SK-N-SH (cell line): Measurements from ENCODE around the gene TRAF7. TPM values are rescaled to one million over a fixed set of nuclear protein-coding genes. Genes with fewer than 3 reads are reported as not detected.

Experiments
- CTCF ChIA-PET: fragments of 300-600, 350-600 bp; formaldehyde crosslinking; extraction: SDS; loops from one replicate; lab custom pipeline; 2021; lab: Yijun Ruan, JAX
- POLR2A ChIA-PET: fragments of 350-600 bp; sonication (Branson Sonifier 250); formaldehyde crosslinking; extraction: SDS; loops from one replicate; lab custom pipeline; 2020; ENCODE audit warnings: antibody characterized with exemption, inconsistent platforms; lab: Yijun Ruan, JAX
- DNase-seq: peaks from one replicate; pipeline ENCODE4 v3.0.0; 2012
- H2AFZ ChIP-seq: fragments of 200-600 bp; sonication (generic); 2 replicates; pipeline ENCODE4 v1.8.1; 2016; ENCODE audit warnings: antibody characterized with exemption, mild to moderate bottlenecking, low read depth
- H3F3A ChIP-seq: fragments of 200-600 bp; sonication (generic); replicated peaks from 2 replicates; pipeline ENCODE3; 2016; ENCODE audit warnings: antibody characterized with exemption, mild to moderate bottlenecking; ENCODE audit not compliant: insufficient read depth
- H3K27ac ChIP-seq, 2 experiments: fragments of 200-500 bp in 1 of 2; fragments of 200-600 bp in 1 of 2; sonication (Bioruptor generic) in 1 of 2; sonication (generic), shearing (Covaris generic) in 1 of 2; 2 replicates each; pipeline versions ENCODE4 v1.5.1 to v1.6.1; 2014 to 2016; ENCODE audit warnings: low read depth in 2 of 2, inconsistent platforms in 1 of 2, low read length in 1 of 2, mild to moderate bottlenecking in 1 of 2, mixed read lengths in 1 of 2
- H3K27me3 ChIP-seq: fragments of 200-600 bp; sonication (generic), shearing (Covaris generic); 2 replicates; pipeline ENCODE4 v1.6.1; 2016; ENCODE audit warnings: mixed run types; ENCODE audit not compliant: insufficient read depth
- H3K36me3 ChIP-seq, 2 experiments: fragments of 200-500 bp in 1 of 2; fragments of 200-600 bp in 1 of 2; sonication (Bioruptor generic) in 1 of 2; sonication (generic) in 1 of 2; replicated peaks in 1 of 2; 2 replicates each; pipeline versions ENCODE3 to v1.5.1; 2014 to 2016; ENCODE audit warnings: low read length in 1 of 2, mild to moderate bottlenecking in 1 of 2; ENCODE audit not compliant: insufficient read depth in 2 of 2, control insufficient read depth in 1 of 2
- H3K4me1 ChIP-seq, 2 experiments: fragments of 200-500 bp in 1 of 2; fragments of 200-600 bp in 1 of 2; sonication (Bioruptor generic) in 1 of 2; sonication (generic), shearing (Covaris generic) in 1 of 2; 2 replicates each; pipeline versions ENCODE4 v1.5.1 to v1.6.1; 2014 to 2016; ENCODE audit warnings: low read depth in 1 of 2, low read length in 1 of 2, mixed run types in 1 of 2; ENCODE audit not compliant: insufficient read depth in 2 of 2, control insufficient read depth in 1 of 2
- H3K4me2 ChIP-seq: fragments of 200-600 bp; sonication (generic), shearing (Covaris generic); 2 replicates; pipeline ENCODE4 v1.6.1; 2017; ENCODE audit warnings: mixed run types
- H3K4me3 ChIP-seq, 2 experiments: fragments of 200-500 bp in 1 of 2; fragments of 200-600 bp in 1 of 2; sonication (Bioruptor generic) in 1 of 2; sonication (generic), shearing (Covaris generic) in 1 of 2; 2 replicates each; pipeline versions ENCODE4 v1.5.1 to v1.8.1; 2014 to 2016; ENCODE audit warnings: low read depth in 2 of 2, inconsistent platforms in 1 of 2, low read length in 1 of 2, mild to moderate bottlenecking in 1 of 2, mixed read lengths in 1 of 2, moderate library complexity in 1 of 2
- H3K79me2 ChIP-seq: fragments of 200-600 bp; sonication (generic); 2 replicates; pipeline ENCODE4 v1.8.1; 2017; ENCODE audit warnings: mild to moderate bottlenecking; ENCODE audit not compliant: insufficient read depth
- H3K9ac ChIP-seq: fragments of 200-600 bp; sonication (generic); 2 replicates; pipeline ENCODE4 v1.6.1; 2017; ENCODE audit warnings: mixed run types
- H3K9me2 ChIP-seq: fragments of 200-600 bp; sonication (generic); 2 replicates; pipeline ENCODE4 v1.6.1; 2017; ENCODE audit warnings: mixed run types
- H3K9me3 ChIP-seq: fragments of 200-600 bp; sonication (generic); 2 replicates; pipeline ENCODE4 v1.6.1; 2017; ENCODE audit warnings: mixed run types, mild to moderate bottlenecking, moderate library complexity
- H4K20me1 ChIP-seq: fragments of 200-600 bp; sonication (generic); 2 replicates; pipeline ENCODE4 v1.6.1; 2017; ENCODE audit warnings: mild to moderate bottlenecking, mixed run types; ENCODE audit not compliant: insufficient read depth
- CHD2 ChIP-seq: fragments of 150-350 bp; IDR thresholded peaks from 2 replicates; pipeline ENCODE4 v1.6.1; 2018; ENCODE audit warnings: low read length; ENCODE audit not compliant: partially characterized antibody
- EP300 ChIP-seq, 2 experiments: IDR thresholded peaks; 2 replicates each; pipeline versions ENCODE4 v1.4.0 to v1.6.1; 2012; ENCODE audit warnings: borderline replicate concordance in 1 of 2, low read depth in 1 of 2, low read length in 1 of 2
- GATA2 ChIP-seq: sonication (generic); formaldehyde crosslinking; IDR thresholded peaks from 2 replicates; pipeline ENCODE4 v1.5.0; 2020; ENCODE audit warnings: mild to moderate bottlenecking, missing genetic modification reagents
- MEF2A ChIP-seq: IDR thresholded peaks from 2 replicates; pipeline ENCODE4 v1.4.0; 2012; ENCODE audit warnings: low read depth, borderline replicate concordance
- MXI1 ChIP-seq: IDR thresholded peaks from 2 replicates; pipeline ENCODE4 v1.6.1; 2012; ENCODE audit warnings: mild to moderate bottlenecking, low read depth, low read length, improper control_type of control experiment
- NRF1 ChIP-seq: IDR thresholded peaks from 2 replicates; pipeline ENCODE4 v1.6.1; 2012; ENCODE audit warnings: low read depth, mild to moderate bottlenecking, low read length
- PBX3 ChIP-seq: IDR thresholded peaks from 2 replicates; pipeline ENCODE4; 2012
- RCOR1 ChIP-seq: fragments of 150-350 bp; IDR thresholded peaks from 2 replicates; pipeline ENCODE4 v1.6.1; 2017; ENCODE audit warnings: antibody characterized with exemption, low read length
- RFX5 ChIP-seq: IDR thresholded peaks from 2 replicates; pipeline ENCODE4 v1.6.1; 2012; ENCODE audit warnings: mild to moderate bottlenecking, improper control_type of control experiment, low read length
- TCF12 ChIP-seq: IDR thresholded peaks from 2 replicates; pipeline ENCODE4 v1.4.0; 2012
- TEAD4 ChIP-seq: IDR thresholded peaks from 2 replicates; pipeline ENCODE4 v1.4.0; 2012; ENCODE audit warnings: mild to moderate bottlenecking, borderline replicate concordance; ENCODE audit not compliant: insufficient read depth
- USF1 ChIP-seq: IDR thresholded peaks from 2 replicates; pipeline ENCODE4 v1.4.0; 2012; ENCODE audit warnings: low read depth, borderline replicate concordance
- USF2 ChIP-seq: fragments of 150-350 bp; IDR thresholded peaks from 2 replicates; pipeline ENCODE4 v1.6.1; 2017; ENCODE audit warnings: antibody characterized with exemption, low read length, low read depth, borderline replicate concordance
- YY1 ChIP-seq: IDR thresholded peaks from 2 replicates; pipeline ENCODE4 v1.4.0; 2012; ENCODE audit warnings: low read depth, mild to moderate bottlenecking
- WGBS: methylation state at CpG from one replicate; pipeline ENCODE4 v1.1.6; 2017; ENCODE audit warnings: low lambda C conversion rate; 5-methylcytosine and 5-hydroxymethylcytosine counted together
- polyA plus RNA-seq, 3 experiments: library from polyadenylated mRNA; depleted of rRNA; stranded (reverse); fragments of >200 nt; gene quantifications; 2 replicates each; pipeline ENCODE4 v1.2.3, GENCODE V29; 2012
- TF ChIP-seq, protein P1 (sequence below): IDR thresholded peaks from 2 replicates; pipeline ENCODE4 v1.4.0; 2012; ENCODE audit warnings: low read depth, borderline replicate concordance
- TF ChIP-seq, protein P2 (sequence below): IDR thresholded peaks from 2 replicates; pipeline ENCODE4 v1.4.0; 2012; ENCODE audit warnings: low read depth

TRAF7 gene
- polyA plus RNA-seq, 1 of the 3 experiments (the other 2 are of a cell fraction), result 73.0 TPM

DNA sequence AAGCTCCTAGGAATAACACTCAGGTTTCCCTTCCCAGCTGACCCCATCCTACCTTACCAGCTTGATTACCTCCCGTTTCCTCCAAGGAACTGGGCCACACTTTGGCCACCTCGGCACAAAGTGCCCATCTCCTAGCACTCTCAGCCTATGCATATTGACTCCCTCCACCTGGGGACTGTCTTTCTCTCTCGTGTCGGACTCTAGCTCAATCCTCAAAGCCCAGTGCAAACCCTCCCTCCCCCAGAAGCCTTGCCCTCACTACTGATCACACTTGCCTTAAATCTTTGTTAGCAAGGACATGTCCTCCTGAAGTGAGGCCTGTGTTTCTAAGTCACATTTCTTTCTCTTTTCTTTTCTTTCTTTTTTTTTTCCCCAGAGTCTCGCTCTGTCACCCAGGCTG lies 9.7 kb upstream of the TRAF7 start:
- H3K4me2 ChIP-seq, result no peak overlapping the region
- H3K9me2 ChIP-seq, result no peaks in the 10 kb centered on the region
- peaks cover 0 to under 1% of the 10 kb centered on the region in 2 experiments for H3K36me3 ChIP-seq
- no peak overlapping the region for H2AFZ ChIP-seq
- peaks cover 19 to 39% of the 10 kb centered on the region in 2 experiments; a peak in 3 of 4 replicates for H3K4me1 ChIP-seq
- no peak overlapping the region for H3K27ac ChIP-seq
- no peak overlapping the region for H3K4me3 ChIP-seq
- TF ChIP-seq MXI1 (no peak), YY1 (no peak), TEAD4 (no peak), USF2 (no peak), USF1 (no peak), RCOR1 (no peak), RFX5 (no peak), EP300 (IDR thresholded peaks at IDR 0.05; ENCODE audit: borderline replicate concordance in 1 of 2, low read depth in 1 of 2, low read length in 1 of 2) (no peak)
- TF ChIP-seq, protein P1, sequence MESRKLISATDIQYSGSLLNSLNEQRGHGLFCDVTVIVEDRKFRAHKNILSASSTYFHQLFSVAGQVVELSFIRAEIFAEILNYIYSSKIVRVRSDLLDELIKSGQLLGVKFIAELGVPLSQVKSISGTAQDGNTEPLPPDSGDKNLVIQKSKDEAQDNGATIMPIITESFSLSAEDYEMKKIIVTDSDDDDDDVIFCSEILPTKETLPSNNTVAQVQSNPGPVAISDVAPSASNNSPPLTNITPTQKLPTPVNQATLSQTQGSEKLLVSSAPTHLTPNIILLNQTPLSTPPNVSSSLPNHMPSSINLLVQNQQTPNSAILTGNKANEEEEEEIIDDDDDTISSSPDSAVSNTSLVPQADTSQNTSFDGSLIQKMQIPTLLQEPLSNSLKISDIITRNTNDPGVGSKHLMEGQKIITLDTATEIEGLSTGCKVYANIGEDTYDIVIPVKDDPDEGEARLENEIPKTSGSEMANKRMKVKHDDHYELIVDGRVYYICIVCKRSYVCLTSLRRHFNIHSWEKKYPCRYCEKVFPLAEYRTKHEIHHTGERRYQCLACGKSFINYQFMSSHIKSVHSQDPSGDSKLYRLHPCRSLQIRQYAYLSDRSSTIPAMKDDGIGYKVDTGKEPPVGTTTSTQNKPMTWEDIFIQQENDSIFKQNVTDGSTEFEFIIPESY, result no peak
- no peaks in the 10 kb centered on the region for H3K27me3 ChIP-seq
- no peak overlapping the region for H3K9ac ChIP-seq
- H4K20me1 ChIP-seq, result peaks cover 40% of the 10 kb centered on the region
- H3K79me2 ChIP-seq, result peaks cover 16% of the 10 kb centered on the region
- H3F3A ChIP-seq, result peaks cover 27% of the 10 kb centered on the region
- no peak for DNase-seq
- WGBS, result 94% methylated on average over 5 of the region's 5 CpGs
- ChIA-PET POLR2A (interaction anchor here (0.6 to 1.8 kb wide), 2 partner anchors 9 to 71 kb away, joined by 3 to 13 read pairs; partner anchors contain the start of gene TRAF7), CTCF (interaction anchor here (2.4 to 4.1 kb wide), 2 partner anchors 123 to 142 kb away, joined by 17 to 31 read pairs; no protein-coding TSS in a partner anchor)
- no peaks in the 10 kb centered on the region for H3K9me3 ChIP-seq

GRCh38 chr16:2147378-2147777 lies 8.2 kb upstream of the TRAF7 start:
- Histone ChIP-seq H3F3A (peaks cover 31% of the 10 kb centered on the region), H3K4me1 (peaks cover 35 to 54% of the 10 kb centered on the region in 2 experiments; a peak in 3 of 4 replicates), H3K79me2 (peaks cover 31% of the 10 kb centered on the region), H3K4me3 (no peak overlapping the region), H2AFZ (no peak overlapping the region), H3K27ac (peak overlapping the region in 1 of 2 experiments; percentile 80; a peak in 2 of 4 replicates), H3K9me2 (no peaks in the 10 kb centered on the region), H3K36me3 (peaks cover 10 to 15% of the 10 kb centered on the region in 2 experiments), H3K9ac (no peak overlapping the region), H4K20me1 (peaks cover 56% of the 10 kb centered on the region), H3K27me3 (no peaks in the 10 kb centered on the region), H3K9me3 (no peaks in the 10 kb centered on the region), H3K4me2 (no peak overlapping the region)
- POLR2A ChIA-PET, result interaction anchor here (0.6 to 1.8 kb wide), 7 partner anchors 8 to 183 kb away, joined by 3 to 13 read pairs (median 4); partner anchors contain the start of genes MLST8, NTHL1, RPS2 and TRAF7
- DNase-seq, result no peak
- TF ChIP-seq TEAD4 (no peak), GATA2 (CRISPR knock-in tag) (no peak), USF2 (no peak), MXI1 (no peak), CHD2 (no peak), MEF2A (no peak), NRF1 (no peak), PBX3 (no peak), TCF12 (no peak)
- TF ChIP-seq, protein P2, sequence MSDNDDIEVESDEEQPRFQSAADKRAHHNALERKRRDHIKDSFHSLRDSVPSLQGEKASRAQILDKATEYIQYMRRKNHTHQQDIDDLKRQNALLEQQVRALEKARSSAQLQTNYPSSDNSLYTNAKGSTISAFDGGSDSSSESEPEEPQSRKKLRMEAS, result no peak
- WGBS, result 65% methylated on average over 3 of the region's 6 CpGs
- CTCF ChIA-PET, result interaction anchor here (0.6 to 4.1 kb wide), 7 partner anchors 81 to 373 kb away, joined by 3 to 31 read pairs (median 3); no protein-coding TSS in a partner anchor
